HepG2 (cell line): ENCODE data around the gene CD300A. TPM values are rescaled to one million over a fixed set of nuclear protein-coding genes. Genes with fewer than 3 reads are reported as not detected.
A peak's percentile ranks its signal among the peaks of the same experiment; 100 is the strongest.

Experiments used
- CHD4 ChIP-seq: fragments of 200-600 bp; sonication (generic); IDR thresholded peaks from 2 replicates; pipeline ENCODE4 v1.7.0; 2017; ENCODE audit warnings: mild to moderate bottlenecking, low read length, borderline replicate concordance
- HNRNPLL ChIP-seq: fragments of 200-400 bp; formaldehyde crosslinking; IDR thresholded peaks from 2 replicates; pipeline ENCODE4 v1.6.1; 2017; ENCODE audit warnings: mild to moderate bottlenecking, low read depth, low read length; ENCODE audit not compliant: poor library complexity, severe bottlenecking
- ISL2 ChIP-seq: sonication (generic); formaldehyde crosslinking; IDR thresholded peaks from 2 replicates; pipeline ENCODE4 v1.5.0; 2020; ENCODE audit warnings: missing genetic modification reagents
- ONECUT2 ChIP-seq: sonication (generic); formaldehyde crosslinking; IDR thresholded peaks from 2 replicates; pipeline ENCODE4 v1.4.0; 2020; ENCODE audit warnings: missing genetic modification reagents
- SCMH1 ChIP-seq: sonication (generic); formaldehyde crosslinking; IDR thresholded peaks from 2 replicates; pipeline ENCODE4 v1.9.0; 2021; ENCODE audit warnings: missing genetic modification reagents, mild to moderate bottlenecking, borderline replicate concordance
- SETDB1 ChIP-seq: sonication (generic); formaldehyde crosslinking; IDR thresholded peaks from 2 replicates; pipeline ENCODE4 v1.5.1; 2020; ENCODE audit warnings: missing genetic modification reagents, mild to moderate bottlenecking, borderline replicate concordance
- SMAD9 ChIP-seq: sonication (generic); formaldehyde crosslinking; IDR thresholded peaks from 2 replicates; pipeline ENCODE4 v1.5.1; 2020; ENCODE audit warnings: mild to moderate bottlenecking, missing genetic modification reagents
- ZNF383 ChIP-seq: sonication (generic); formaldehyde crosslinking; IDR thresholded peaks from 2 replicates; pipeline ENCODE4 v1.4.0; 2020; ENCODE audit warnings: missing genetic modification reagents, mild to moderate bottlenecking, borderline replicate concordance
- ZNF577 ChIP-seq: sonication (generic); formaldehyde crosslinking; IDR thresholded peaks from 2 replicates; pipeline ENCODE4 v1.4.0; 2020; ENCODE audit warnings: mild to moderate bottlenecking, low read depth, missing genetic modification reagents, borderline replicate concordance
- ZNF660 ChIP-seq: sonication (generic); formaldehyde crosslinking; IDR thresholded peaks from 2 replicates; pipeline ENCODE4 v1.5.1; 2020; ENCODE audit warnings: mild to moderate bottlenecking, low read depth, missing genetic modification reagents, borderline replicate concordance
- polyA plus RNA-seq, 8 experiments: library from polyadenylated mRNA; depleted of rRNA in 3 of 8; stranded (reverse) in 7 of 8; unstranded in 1 of 8; fragments of >200 nt; fragmentation: Illumina TruSeq in 4 of 8; extraction: Trizol in 4 of 8; gene quantifications; 2 replicates each; pipeline versions ENCODE4 v1.2.1 to v1.2.3, GENCODE V29; 2011 to 2016; ENCODE audit warnings: low read depth in 4 of 8, missing spikeins in 1 of 8, mixed read lengths in 1 of 8; ENCODE audit not compliant: insufficient read depth in 1 of 8
- total RNA-seq, 5 experiments: library from RNA; depleted of rRNA; stranded (reverse); fragments of >200 nt; fragmentation: Illumina TruSeq; extraction: Trizol; gene quantifications; 2 replicates each; pipeline ENCODE4 v1.2.3, GENCODE V29; 2016; ENCODE audit warnings: low read depth in 1 of 5
- TF ChIP-seq, protein P1 (sequence below): sonication (generic); formaldehyde crosslinking; IDR thresholded peaks from 2 replicates; pipeline ENCODE4 v1.8.1; 2022; ENCODE audit warnings: low read depth, mild to moderate bottlenecking, missing genetic modification reagents
- TF ChIP-seq, protein P2 (sequence below): sonication (generic); formaldehyde crosslinking; IDR thresholded peaks from 2 replicates; pipeline ENCODE4 v1.4.0; 2020; ENCODE audit warnings: missing genetic modification reagents, borderline replicate concordance
- TF ChIP-seq, protein P3 (sequence below): IDR thresholded peaks from 2 replicates; pipeline ENCODE4 v1.6.1; 2016; ENCODE audit warnings: missing compliant biosample characterization, missing genetic modification reagents, borderline replicate concordance
- TF ChIP-seq, protein P4 (sequence below): sonication (generic); formaldehyde crosslinking; IDR thresholded peaks from 2 replicates; pipeline ENCODE4 v1.9.0; 2021; ENCODE audit warnings: missing genetic modification reagents, borderline replicate concordance
- TF ChIP-seq, protein P5 (sequence below): sonication (generic); formaldehyde crosslinking; conservative IDR thresholded peaks from 2 replicates; pipeline ENCODE4 v1.8.0; 2022; ENCODE audit warnings: missing genetic modification reagents

Gene CD300A
- total and polyA plus RNA-seq, 2 of the 13 experiments (the other 11 are each of a cell fraction or from before 2014, with no cell fraction given): not detected

DNA sequence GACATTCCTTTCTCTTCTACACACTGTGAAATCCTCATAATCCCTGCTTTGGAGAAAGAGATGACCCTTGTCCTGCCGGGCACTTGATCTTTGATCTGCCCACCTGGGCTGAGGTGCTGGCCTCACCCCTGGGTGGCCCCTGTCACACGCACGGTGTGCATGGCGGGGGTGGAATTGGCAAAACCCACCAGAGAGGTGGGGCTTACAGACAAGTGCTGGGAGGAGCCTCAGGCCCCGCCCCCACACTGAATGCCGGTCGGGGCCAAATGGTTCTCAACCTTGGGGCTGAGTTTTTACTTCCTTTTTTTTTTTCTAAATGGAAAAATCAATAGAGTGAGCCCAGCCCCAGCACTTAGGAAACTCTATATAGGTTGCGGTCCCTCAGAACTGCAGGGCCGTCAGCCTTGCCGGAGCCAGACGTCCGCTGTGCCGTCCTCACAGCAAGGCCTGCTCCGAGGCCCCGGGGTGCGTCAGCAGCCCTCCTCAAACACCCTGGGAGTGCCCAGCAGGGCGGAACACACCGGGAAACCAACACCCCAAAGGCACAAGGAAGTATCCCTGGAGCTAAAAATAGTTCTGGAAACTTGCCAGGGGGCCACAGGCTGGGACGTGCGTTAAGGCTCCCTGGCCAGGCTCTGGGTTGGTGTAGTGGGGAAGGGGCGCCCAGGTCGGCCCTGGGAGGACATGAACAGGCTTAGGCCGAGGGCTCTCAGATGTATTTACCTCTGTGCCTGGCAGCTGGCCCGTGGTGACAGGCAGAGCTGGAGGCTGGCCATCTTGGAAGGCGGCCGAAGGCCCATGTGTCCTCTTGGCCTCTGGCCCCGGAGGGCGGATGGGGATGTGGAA is 23.5 kb upstream of the CD300A start (continued):
- TF ChIP-seq, protein P1, sequence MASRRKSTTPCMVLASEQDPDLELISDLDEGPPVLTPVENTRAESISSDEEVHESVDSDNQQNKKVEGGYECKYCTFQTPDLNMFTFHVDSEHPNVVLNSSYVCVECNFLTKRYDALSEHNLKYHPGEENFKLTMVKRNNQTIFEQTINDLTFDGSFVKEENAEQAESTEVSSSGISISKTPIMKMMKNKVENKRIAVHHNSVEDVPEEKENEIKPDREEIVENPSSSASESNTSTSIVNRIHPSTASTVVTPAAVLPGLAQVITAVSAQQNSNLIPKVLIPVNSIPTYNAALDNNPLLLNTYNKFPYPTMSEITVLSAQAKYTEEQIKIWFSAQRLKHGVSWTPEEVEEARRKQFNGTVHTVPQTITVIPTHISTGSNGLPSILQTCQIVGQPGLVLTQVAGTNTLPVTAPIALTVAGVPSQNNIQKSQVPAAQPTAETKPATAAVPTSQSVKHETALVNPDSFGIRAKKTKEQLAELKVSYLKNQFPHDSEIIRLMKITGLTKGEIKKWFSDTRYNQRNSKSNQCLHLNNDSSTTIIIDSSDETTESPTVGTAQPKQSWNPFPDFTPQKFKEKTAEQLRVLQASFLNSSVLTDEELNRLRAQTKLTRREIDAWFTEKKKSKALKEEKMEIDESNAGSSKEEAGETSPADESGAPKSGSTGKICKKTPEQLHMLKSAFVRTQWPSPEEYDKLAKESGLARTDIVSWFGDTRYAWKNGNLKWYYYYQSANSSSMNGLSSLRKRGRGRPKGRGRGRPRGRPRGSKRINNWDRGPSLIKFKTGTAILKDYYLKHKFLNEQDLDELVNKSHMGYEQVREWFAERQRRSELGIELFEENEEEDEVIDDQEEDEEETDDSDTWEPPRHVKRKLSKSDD: peak; percentile 43; the same call in 1 of the 2 replicates
- TF ChIP-seq HNRNPLL: peak; percentile 61
- TF ChIP-seq, protein P2, sequence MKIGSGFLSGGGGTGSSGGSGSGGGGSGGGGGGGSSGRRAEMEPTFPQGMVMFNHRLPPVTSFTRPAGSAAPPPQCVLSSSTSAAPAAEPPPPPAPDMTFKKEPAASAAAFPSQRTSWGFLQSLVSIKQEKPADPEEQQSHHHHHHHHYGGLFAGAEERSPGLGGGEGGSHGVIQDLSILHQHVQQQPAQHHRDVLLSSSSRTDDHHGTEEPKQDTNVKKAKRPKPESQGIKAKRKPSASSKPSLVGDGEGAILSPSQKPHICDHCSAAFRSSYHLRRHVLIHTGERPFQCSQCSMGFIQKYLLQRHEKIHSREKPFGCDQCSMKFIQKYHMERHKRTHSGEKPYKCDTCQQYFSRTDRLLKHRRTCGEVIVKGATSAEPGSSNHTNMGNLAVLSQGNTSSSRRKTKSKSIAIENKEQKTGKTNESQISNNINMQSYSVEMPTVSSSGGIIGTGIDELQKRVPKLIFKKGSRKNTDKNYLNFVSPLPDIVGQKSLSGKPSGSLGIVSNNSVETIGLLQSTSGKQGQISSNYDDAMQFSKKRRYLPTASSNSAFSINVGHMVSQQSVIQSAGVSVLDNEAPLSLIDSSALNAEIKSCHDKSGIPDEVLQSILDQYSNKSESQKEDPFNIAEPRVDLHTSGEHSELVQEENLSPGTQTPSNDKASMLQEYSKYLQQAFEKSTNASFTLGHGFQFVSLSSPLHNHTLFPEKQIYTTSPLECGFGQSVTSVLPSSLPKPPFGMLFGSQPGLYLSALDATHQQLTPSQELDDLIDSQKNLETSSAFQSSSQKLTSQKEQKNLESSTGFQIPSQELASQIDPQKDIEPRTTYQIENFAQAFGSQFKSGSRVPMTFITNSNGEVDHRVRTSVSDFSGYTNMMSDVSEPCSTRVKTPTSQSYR (CRISPR knock-in tag): peak; percentile 90
- TF ChIP-seq CHD4: peak; percentile 65; the same call in 1 of the 2 replicates
- TF ChIP-seq, protein P3, sequence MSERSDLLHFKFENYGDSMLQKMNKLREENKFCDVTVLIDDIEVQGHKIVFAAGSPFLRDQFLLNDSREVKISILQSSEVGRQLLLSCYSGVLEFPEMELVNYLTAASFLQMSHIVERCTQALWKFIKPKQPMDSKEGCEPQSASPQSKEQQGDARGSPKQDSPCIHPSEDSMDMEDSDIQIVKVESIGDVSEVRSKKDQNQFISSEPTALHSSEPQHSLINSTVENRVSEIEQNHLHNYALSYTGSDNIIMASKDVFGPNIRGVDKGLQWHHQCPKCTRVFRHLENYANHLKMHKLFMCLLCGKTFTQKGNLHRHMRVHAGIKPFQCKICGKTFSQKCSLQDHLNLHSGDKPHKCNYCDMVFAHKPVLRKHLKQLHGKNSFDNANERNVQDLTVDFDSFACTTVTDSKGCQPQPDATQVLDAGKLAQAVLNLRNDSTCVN (CRISPR knock-in tag): peak; percentile 90
- 0 out of 2 replicates have a peak, but pooled peaks have one; percentile 65 for TF ChIP-seq SETDB1 (CRISPR knock-in tag)
- TF ChIP-seq, protein P4, sequence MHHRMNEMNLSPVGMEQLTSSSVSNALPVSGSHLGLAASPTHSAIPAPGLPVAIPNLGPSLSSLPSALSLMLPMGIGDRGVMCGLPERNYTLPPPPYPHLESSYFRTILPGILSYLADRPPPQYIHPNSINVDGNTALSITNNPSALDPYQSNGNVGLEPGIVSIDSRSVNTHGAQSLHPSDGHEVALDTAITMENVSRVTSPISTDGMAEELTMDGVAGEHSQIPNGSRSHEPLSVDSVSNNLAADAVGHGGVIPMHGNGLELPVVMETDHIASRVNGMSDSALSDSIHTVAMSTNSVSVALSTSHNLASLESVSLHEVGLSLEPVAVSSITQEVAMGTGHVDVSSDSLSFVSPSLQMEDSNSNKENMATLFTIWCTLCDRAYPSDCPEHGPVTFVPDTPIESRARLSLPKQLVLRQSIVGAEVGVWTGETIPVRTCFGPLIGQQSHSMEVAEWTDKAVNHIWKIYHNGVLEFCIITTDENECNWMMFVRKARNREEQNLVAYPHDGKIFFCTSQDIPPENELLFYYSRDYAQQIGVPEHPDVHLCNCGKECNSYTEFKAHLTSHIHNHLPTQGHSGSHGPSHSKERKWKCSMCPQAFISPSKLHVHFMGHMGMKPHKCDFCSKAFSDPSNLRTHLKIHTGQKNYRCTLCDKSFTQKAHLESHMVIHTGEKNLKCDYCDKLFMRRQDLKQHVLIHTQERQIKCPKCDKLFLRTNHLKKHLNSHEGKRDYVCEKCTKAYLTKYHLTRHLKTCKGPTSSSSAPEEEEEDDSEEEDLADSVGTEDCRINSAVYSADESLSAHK: no peak; the same call in 1 of the 2 replicates
- TF ChIP-seq ZNF660 (CRISPR knock-in tag): no peak
- peak; percentile 92 for TF ChIP-seq ISL2 (CRISPR knock-in tag)
- TF ChIP-seq SMAD9 (CRISPR knock-in tag): no peak; the same call in 1 of the 2 replicates
- TF ChIP-seq, protein P5, sequence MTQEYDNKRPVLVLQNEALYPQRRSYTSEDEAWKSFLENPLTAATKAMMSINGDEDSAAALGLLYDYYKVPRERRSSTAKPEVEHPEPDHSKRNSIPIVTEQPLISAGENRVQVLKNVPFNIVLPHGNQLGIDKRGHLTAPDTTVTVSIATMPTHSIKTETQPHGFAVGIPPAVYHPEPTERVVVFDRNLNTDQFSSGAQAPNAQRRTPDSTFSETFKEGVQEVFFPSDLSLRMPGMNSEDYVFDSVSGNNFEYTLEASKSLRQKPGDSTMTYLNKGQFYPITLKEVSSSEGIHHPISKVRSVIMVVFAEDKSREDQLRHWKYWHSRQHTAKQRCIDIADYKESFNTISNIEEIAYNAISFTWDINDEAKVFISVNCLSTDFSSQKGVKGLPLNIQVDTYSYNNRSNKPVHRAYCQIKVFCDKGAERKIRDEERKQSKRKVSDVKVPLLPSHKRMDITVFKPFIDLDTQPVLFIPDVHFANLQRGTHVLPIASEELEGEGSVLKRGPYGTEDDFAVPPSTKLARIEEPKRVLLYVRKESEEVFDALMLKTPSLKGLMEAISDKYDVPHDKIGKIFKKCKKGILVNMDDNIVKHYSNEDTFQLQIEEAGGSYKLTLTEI: no peak
- TF ChIP-seq ZNF577 (CRISPR knock-in tag): no peak
- no peak for TF ChIP-seq SCMH1 (CRISPR knock-in tag)
- TF ChIP-seq ZNF383 (CRISPR knock-in tag): 0 out of 2 replicates have a peak, but pooled peaks have one; percentile 41
- TF ChIP-seq ONECUT2 (CRISPR knock-in tag): peak; percentile 97
